ENCODE data around the gene RAB25. TPM values are rescaled to one million over a fixed set of nuclear protein-coding genes. Genes with fewer than 3 reads are reported as not detected.

The RAB25 gene
- total and polyA plus RNA-seq, 11 donors: 0.38 TPM; not detected in 10

- Histone ChIP-seq H3K27ac (no peak overlapping the region), H3K9me3 (no peaks in the 10 kb centered on the region), H3K4me1 (peaks cover 0 to 33% (median 9%) of the 10 kb centered on the region in 12 donors), H3K27me3 (peaks cover 0 to 11% (median 0%) of the 10 kb centered on the region in 9 donors), H3K4me3 (peak overlapping the region in 10 of 12 donors; percentile 58 to 98 (median 88)), H3K36me3 (no peaks in the 10 kb centered on the region)
- 6 to 26% (median 9%) methylated on average over 23 to 60 of the region's 61 CpGs for WGBS, 4 donors
- intact Hi-C loops (cut with DNase I): no loop called here
- no peak for TF ChIP-seq POLR2A (IDR thresholded peaks at IDR 0.05)
- TF ChIP-seq CTCF (IDR thresholded peaks at IDR 0.05): no peak
- DNase-seq (no peak), ATAC-seq (no peak)
These were observed 20.4 kb downstream of the RAB25 start for GRCh38 chr1:156081180-156081916.

GRCh38 chr1:156081917-156082308 lies 21.0 kb downstream of the RAB25 start:
- WGBS, 4 donors: 0 to 2% (median 0%) methylated on average over 7 to 10 of the region's 10 CpGs
- intact Hi-C loops (cut with DNase I): no loop called here

GRCh38 chr1:156082309-156083091 lies 21.5 kb downstream of the RAB25 start, which contains the start of gene MEX3A:
MEX3A (minus strand) TSS chr1:156082465; CDS start chr1:156081998, 467 bp downstream.
- WGBS, 4 donors: 0 to 1% (median 1%) methylated on average over 37 to 62 of the region's 62 CpGs
- intact Hi-C loops (cut with DNase I): no loop called here
- Histone ChIP-seq H3K27me3 (peaks cover 0 to 11% (median 0%) of the 10 kb centered on the region in 9 donors), H3K36me3 (no peaks in the 10 kb centered on the region), H3K9me3 (no peaks in the 10 kb centered on the region), H3K4me1 (peaks cover 0 to 36% (median 9%) of the 10 kb centered on the region in 12 donors), H3K4me3 (peak within 1 kb of the TSS; percentile 58 to 98 (median 88)), H3K27ac (peak within 1 kb of the TSS in 10 of 12 donors; percentile 13 to 78 (median 44))
- TF ChIP-seq POLR2A (IDR thresholded peaks at IDR 0.05) (peak in 1 of 2 donors; percentile 33), CTCF (IDR thresholded peaks at IDR 0.05) (no peak)
- peak; percentile 43 to 86 (median 82) for ATAC-seq
- peak; percentile 75 to 84 (median 81) for DNase-seq

More at GRCh38 chr1:156081917-156082308, 21.0 kb downstream of the RAB25 start:
- Histone ChIP-seq H3K4me3 (peak overlapping the region; percentile 58 to 98 (median 88)), H3K9me3 (no peaks in the 10 kb centered on the region), H3K27ac (peak overlapping the region in 3 of 12 donors; percentile 77 to 78 (median 77)), H3K27me3 (peaks cover 0 to 11% (median 0%) of the 10 kb centered on the region in 9 donors), H3K4me1 (peaks cover 0 to 36% (median 9%) of the 10 kb centered on the region in 12 donors), H3K36me3 (no peaks in the 10 kb centered on the region)
- TF ChIP-seq POLR2A (IDR thresholded peaks at IDR 0.05): no peak
- no peak for TF ChIP-seq CTCF (IDR thresholded peaks at IDR 0.05)
- no peak for ATAC-seq
- DNase-seq: no peak

Data from heart left ventricle (tissue), 16 donors.